Activated T-cell treated with anti-CD3 and anti-CD28 coated beads, Interleukin-2, amount 50 U/mL, for 24 hours (primary cell): ENCODE data around the gene DNAJB5.

ENCODE experiments used
- DNase-seq: peaks from one replicate; pipeline ENCODE4 v3.0.0-alpha.2; 2020
- H3K27ac Mint-ChIP-seq: 2 replicates; pipeline ENCODE4 v1.8.0; 2020; ENCODE audit warnings: mild to moderate bottlenecking, mixed read lengths
- H3K27me3 Mint-ChIP-seq: 2 replicates; pipeline ENCODE4 v1.8.0; 2020; ENCODE audit warnings: mixed read lengths
- H3K36me3 Mint-ChIP-seq: 2 replicates; pipeline ENCODE4 v1.8.0; 2020; ENCODE audit warnings: low read depth, mixed read lengths
- H3K4me1 Mint-ChIP-seq: 2 replicates; pipeline ENCODE4 v1.8.0; 2020; ENCODE audit warnings: low read depth, mixed read lengths
- H3K4me3 Mint-ChIP-seq: 2 replicates; pipeline ENCODE4 v1.8.0; 2020; ENCODE audit warnings: mild to moderate bottlenecking, moderate library complexity, mixed read lengths
- H3K9me3 Mint-ChIP-seq: 2 replicates; pipeline ENCODE4 v1.8.0; 2020; ENCODE audit warnings: mixed read lengths

DNAJB5 gene

DNA sequence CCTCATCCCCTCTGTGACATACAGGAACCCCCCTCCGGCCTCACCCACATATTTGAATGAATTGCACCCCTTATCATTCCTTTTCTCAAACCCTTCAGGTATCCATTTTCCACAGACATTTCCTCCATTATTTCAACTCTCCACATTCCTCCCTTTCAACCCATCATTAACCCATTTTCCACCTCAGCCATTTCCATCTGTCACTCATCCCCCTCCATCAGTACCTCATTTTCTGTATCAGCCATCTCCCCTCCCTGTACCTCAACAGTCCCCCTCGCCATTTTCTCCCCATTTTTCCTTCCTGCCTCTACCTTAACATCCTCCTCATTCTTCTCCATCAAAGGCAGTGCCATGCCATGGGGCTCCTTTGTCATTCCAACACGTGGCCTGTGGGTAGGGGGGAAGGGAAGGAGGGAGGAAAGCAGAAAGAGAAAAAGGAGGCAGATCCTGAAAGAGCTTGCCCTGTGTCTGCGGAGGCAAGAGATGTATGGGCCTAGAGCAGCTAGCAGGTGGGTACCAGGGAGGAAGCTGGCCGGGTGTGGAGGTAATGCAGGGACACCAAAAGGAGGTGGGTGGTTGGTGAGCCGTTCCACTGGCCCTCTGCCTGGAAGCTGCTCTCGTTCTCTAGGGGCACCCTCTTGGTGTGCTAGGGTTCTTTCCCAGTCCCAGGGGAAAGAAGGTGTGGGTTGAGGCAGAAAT is 1.5 kb downstream of the DNAJB5 start:
- no peaks in the 10 kb centered on the region for H3K27me3 Mint-ChIP-seq
- peak overlapping the region; percentile 27 for H3K27ac Mint-ChIP-seq
- peaks cover 5% of the 10 kb centered on the region for H3K36me3 Mint-ChIP-seq
- peak overlapping the region; percentile 85 for H3K4me3 Mint-ChIP-seq
- H3K9me3 Mint-ChIP-seq = no peaks in the 10 kb centered on the region
- H3K4me1 Mint-ChIP-seq = peaks cover 72% of the 10 kb centered on the region
- no peak for DNase-seq

GRCh38 chr9:34991607-34992375 is 2.2 kb downstream of the DNAJB5 start:
- H3K4me1 Mint-ChIP-seq = peaks cover 65% of the 10 kb centered on the region
- H3K36me3 Mint-ChIP-seq = peaks cover 12% of the 10 kb centered on the region
- peak overlapping the region; percentile 49 for H3K4me3 Mint-ChIP-seq
- no peaks in the 10 kb centered on the region for H3K27me3 Mint-ChIP-seq
- H3K27ac Mint-ChIP-seq = peak overlapping the region; percentile 89
- peak; percentile 53 for DNase-seq
- H3K9me3 Mint-ChIP-seq = no peaks in the 10 kb centered on the region

GRCh38 chr9:34992376-34992951 is 2.9 kb downstream of the DNAJB5 start:
- peak; percentile 74 for DNase-seq
- H3K27me3 Mint-ChIP-seq = no peaks in the 10 kb centered on the region
- peak overlapping the region; percentile 89 for H3K27ac Mint-ChIP-seq
- peaks cover 17% of the 10 kb centered on the region for H3K36me3 Mint-ChIP-seq
- H3K4me1 Mint-ChIP-seq = peaks cover 59% of the 10 kb centered on the region
- no peaks in the 10 kb centered on the region for H3K9me3 Mint-ChIP-seq
- peak overlapping the region; percentile 49 for H3K4me3 Mint-ChIP-seq

DNA sequence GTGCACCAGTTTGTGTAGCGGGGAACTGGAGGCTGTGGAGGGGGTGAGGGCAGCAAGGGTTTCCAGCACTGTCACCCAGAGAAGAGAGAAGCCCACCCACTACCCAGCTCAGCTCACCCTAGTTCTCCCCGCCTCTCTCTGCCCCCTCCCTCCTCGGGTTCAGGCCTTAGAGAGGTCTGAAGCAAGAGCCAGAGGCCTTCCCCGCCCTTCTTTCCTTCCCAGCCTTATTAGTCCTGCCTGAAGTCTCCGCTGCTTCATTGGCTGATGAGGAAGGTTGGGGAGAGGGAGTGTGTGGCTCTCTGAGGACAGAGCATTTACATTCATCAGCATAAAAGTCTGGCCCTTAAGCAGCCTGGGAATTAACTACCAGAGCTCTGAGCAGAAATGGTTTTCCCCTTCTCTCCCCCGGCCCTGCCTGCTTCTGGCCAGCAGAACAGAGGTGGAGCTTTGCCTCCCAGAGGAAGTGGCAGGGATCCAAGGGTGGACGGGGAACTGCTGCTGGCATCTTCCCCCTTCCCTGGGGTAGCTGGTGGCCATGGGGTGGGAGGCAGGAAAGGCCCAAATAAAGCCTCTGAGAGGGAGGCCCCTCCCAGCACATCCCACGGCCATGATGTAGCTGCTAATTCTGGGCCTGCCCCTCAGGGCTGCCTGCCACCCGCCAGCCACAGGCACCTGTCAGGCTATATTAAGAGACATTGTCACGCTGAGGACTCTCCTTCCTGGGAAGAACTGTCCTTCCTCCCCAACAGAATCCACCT is 4.1 kb downstream of the DNAJB5 start:
- no peaks in the 10 kb centered on the region for H3K27me3 Mint-ChIP-seq
- H3K4me3 Mint-ChIP-seq = no peak overlapping the region
- no peaks in the 10 kb centered on the region for H3K9me3 Mint-ChIP-seq
- H3K27ac Mint-ChIP-seq = peak overlapping the region; percentile 89
- H3K4me1 Mint-ChIP-seq = peaks cover 59% of the 10 kb centered on the region
- H3K36me3 Mint-ChIP-seq = peaks cover 19% of the 10 kb centered on the region
- peak; percentile 46 for DNase-seq

DNA sequence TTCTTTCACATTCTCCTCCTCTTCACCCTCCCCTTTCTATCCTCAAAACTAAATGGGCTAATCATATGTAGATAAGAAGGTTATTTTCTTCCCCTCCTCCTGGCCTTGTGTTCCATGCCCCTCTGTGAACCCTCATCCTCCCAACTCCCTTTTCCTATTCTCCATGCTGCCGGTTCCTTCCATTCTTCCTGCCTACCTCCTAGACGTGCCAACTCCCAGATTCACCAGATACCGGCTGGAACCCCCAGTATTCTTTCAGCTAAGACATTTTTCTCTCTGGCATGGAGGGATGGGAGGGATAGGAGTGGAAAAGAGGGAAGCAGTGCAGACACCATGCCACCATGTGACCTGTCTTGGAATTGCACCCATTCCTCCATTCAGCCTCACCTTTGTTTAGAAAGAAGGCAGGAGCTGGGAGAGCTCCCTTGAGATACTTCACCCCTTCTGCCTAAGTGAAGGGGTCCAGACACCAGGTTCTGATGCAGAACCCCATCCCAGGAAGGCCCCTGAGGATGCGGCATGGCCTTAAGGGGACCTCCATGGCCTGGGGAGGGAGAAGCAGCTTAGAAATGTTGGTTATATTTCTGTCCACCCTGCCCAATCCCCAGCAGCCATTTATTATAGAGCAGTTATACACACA is 4.8 kb downstream of the DNAJB5 start:
- Mint-ChIP-seq H3K36me3 (peaks cover 19% of the 10 kb centered on the region), H3K27ac (peak overlapping the region; percentile 78), H3K9me3 (no peaks in the 10 kb centered on the region), H3K4me1 (peaks cover 53% of the 10 kb centered on the region), H3K4me3 (no peak overlapping the region), H3K27me3 (no peaks in the 10 kb centered on the region)
- DNase-seq = no peak

DNA sequence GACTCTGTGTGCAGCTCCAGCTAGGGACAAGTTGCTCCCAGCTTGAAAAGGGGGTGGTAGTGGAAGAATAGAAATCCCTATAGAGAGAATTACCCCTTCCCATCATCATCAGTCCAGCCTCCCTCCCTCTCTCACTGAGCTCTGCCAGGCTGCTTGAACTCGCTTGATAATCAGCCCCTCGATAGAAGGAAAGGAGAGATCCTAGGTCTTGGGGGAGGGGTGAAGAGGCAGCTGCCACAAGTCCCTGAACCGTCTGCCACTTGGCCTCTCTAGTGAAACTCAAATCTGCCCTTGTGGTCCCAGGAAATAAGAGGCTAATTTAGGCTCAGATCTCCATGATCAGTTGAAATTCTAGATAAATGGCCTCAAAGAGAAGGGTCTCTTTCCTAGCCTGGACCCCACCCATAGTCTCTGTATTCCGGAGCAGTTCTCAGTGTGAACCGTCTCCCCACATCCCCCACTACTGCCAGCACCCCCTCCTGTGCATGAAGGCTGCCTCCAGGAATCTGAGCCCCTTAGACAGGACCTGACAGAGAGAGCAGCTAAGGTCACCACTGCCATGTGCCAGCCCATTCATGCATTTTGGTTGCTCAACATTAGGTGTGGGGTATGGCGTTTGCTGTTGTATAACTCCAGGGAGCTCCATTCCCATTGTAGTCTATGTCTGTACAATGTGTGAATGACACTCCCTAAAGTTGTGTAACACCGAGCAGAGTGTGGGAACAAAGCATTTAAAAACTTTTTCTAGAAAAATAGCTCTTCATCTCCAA is 5.5 kb downstream of the DNAJB5 start:
- H3K27me3 Mint-ChIP-seq = no peaks in the 10 kb centered on the region
- H3K4me3 Mint-ChIP-seq = no peak overlapping the region
- H3K27ac Mint-ChIP-seq = no peak overlapping the region
- no peak for DNase-seq
- H3K9me3 Mint-ChIP-seq = no peaks in the 10 kb centered on the region
- H3K4me1 Mint-ChIP-seq = peaks cover 51% of the 10 kb centered on the region
- H3K36me3 Mint-ChIP-seq = peaks cover 19% of the 10 kb centered on the region

GRCh38 chr9:34995670-34996060 is 6.1 kb downstream of the DNAJB5 start:
- Mint-ChIP-seq H3K27me3 (no peaks in the 10 kb centered on the region), H3K27ac (no peak overlapping the region), H3K36me3 (peaks cover 21% of the 10 kb centered on the region), H3K9me3 (no peaks in the 10 kb centered on the region), H3K4me1 (peaks cover 48% of the 10 kb centered on the region), H3K4me3 (no peak overlapping the region)
- no peak for DNase-seq

DNA sequence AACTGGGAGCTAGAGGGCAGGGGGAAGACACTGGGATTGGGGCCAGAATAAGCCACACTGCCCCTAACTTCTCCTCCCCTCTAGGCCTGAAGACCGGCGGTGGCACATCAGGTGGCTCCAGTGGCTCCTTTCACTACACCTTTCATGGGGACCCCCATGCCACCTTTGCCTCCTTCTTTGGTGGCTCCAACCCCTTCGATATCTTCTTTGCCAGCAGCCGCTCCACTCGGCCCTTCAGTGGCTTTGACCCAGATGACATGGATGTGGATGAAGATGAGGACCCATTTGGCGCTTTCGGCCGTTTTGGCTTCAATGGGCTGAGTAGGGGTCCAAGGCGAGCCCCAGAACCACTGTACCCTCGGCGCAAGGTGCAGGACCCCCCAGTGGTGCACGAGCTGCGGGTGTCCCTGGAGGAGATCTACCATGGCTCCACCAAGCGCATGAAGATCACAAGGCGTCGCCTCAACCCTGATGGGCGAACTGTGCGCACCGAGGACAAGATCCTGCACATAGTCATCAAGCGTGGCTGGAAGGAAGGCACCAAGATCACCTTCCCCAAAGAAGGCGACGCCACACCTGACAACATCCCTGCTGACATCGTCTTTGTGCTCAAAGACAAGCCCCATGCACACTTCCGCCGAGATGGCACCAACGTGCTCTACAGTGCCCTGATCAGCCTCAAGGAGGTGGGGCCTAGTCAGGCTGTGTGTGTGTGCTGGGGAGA is 6.8 kb downstream of the DNAJB5 start:
- Mint-ChIP-seq H3K36me3 (peaks cover 22% of the 10 kb centered on the region), H3K9me3 (no peaks in the 10 kb centered on the region), H3K4me3 (no peak overlapping the region), H3K4me1 (peaks cover 48% of the 10 kb centered on the region), H3K27me3 (no peaks in the 10 kb centered on the region), H3K27ac (no peak overlapping the region)
- DNase-seq = no peak

- DNase-seq = no peak
- Mint-ChIP-seq H3K4me3 (no peak overlapping the region), H3K36me3 (peaks cover 22% of the 10 kb centered on the region), H3K9me3 (no peaks in the 10 kb centered on the region), H3K4me1 (peaks cover 50% of the 10 kb centered on the region), H3K27me3 (no peaks in the 10 kb centered on the region), H3K27ac (peak overlapping the region; percentile 9)
Measured at GRCh38 chr9:34996905-34997279, 7.3 kb downstream of the DNAJB5 start.

DNA sequence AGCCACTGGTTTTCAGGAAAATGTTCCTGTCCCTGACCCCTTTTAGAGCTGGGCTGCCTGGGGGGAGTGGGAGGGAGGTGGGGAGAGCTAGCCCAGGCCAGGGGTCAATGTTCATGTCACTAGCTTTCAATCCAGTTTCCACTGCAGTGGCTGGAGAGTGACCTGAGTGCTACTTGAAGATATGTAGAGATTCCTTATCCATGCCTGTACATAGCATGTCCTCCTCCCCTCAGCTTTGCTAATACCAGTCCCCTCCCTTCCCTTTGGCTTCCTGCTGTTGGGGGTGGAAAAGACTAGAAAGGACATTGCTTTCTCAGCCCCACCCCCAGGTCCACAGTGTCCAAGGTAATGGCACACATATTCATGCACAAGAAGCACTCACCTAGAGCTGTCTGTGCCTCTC is 7.8 kb downstream of the DNAJB5 start:
- H3K4me3 Mint-ChIP-seq = no peak overlapping the region
- no peaks in the 10 kb centered on the region for H3K27me3 Mint-ChIP-seq
- H3K9me3 Mint-ChIP-seq = no peaks in the 10 kb centered on the region
- DNase-seq = no peak
- peaks cover 50% of the 10 kb centered on the region for H3K4me1 Mint-ChIP-seq
- peaks cover 22% of the 10 kb centered on the region for H3K36me3 Mint-ChIP-seq
- peak overlapping the region; percentile 30 for H3K27ac Mint-ChIP-seq

DNA sequence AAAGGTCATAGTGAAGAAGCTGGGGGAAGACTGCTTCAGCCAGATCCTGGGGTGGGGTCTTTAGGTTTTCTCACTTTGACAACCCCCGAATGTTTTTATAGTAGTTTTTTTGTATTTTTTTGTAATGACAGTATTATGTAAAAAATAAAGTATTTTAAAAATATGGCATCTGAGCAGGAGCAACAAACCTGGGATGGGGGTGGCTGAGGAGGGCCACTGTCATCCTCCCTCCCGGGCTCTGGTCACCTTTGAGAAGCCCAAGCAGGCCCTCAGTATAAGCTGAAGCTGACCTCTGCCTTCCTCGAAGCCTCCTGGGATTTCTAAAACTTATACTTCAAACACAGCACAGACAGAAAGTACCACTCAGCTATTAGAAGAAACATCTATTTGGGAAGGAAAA is 8.7 kb downstream of the DNAJB5 start:
- Mint-ChIP-seq H3K27ac (no peak overlapping the region), H3K4me1 (peaks cover 47% of the 10 kb centered on the region), H3K27me3 (no peaks in the 10 kb centered on the region), H3K4me3 (no peak overlapping the region), H3K9me3 (no peaks in the 10 kb centered on the region), H3K36me3 (peaks cover 22% of the 10 kb centered on the region)
- DNase-seq = no peak

- H3K27ac Mint-ChIP-seq = no peak overlapping the region
- peaks cover 22% of the 10 kb centered on the region for H3K36me3 Mint-ChIP-seq
- H3K4me1 Mint-ChIP-seq = peaks cover 35% of the 10 kb centered on the region
- H3K27me3 Mint-ChIP-seq = no peaks in the 10 kb centered on the region
- DNase-seq = no peak
- no peaks in the 10 kb centered on the region for H3K9me3 Mint-ChIP-seq
- no peak overlapping the region for H3K4me3 Mint-ChIP-seq
Measured at GRCh38 chr9:34999576-34999975, 10.0 kb downstream of the DNAJB5 start.
